Ovary (tissue), 3 donors: ENCODE results near the gene MYH2.

ENCODE experiments used
- CTCF ChIP-seq, 3 donors: fragments of 450-650 bp in 2 of 3; fragments of 200-600 bp in 1 of 3; IDR thresholded peaks; one replicate each; pipeline versions ENCODE4 v1.5.1 to v1.8.0; 2016 to 2022; ENCODE audit warnings: antibody characterized with exemption in 3 of 3, mild to moderate bottlenecking in 1 of 3
- EP300 ChIP-seq: sonication (generic); formaldehyde crosslinking; IDR thresholded peaks from one replicate; pipeline ENCODE4 v1.6.1; 2017; ENCODE audit warnings: antibody characterized with exemption
- POLR2A ChIP-seq: fragments of 450-650 bp; IDR thresholded peaks from one replicate; pipeline ENCODE4 v1.6.1; 2017; ENCODE audit warnings: antibody characterized with exemption, mild to moderate bottlenecking, moderate library complexity
- donor health status: DM: no; HTN: no; CAD: no.

- TF ChIP-seq CTCF (IDR thresholded peaks at IDR 0.05) (no peak), EP300 (no peak), POLR2A (no peak)
Observed at GRCh38 chr17:10549096-10549842, at the start of gene MYH2.
